ENCODE results near the gene GAA.

Gene GAA

GRCh38 chr17:80101011-80101945 is at the start of gene GAA:
GAA (plus strand) TSS chr17:80101581; CDS start chr17:80104587, 3,006 bp downstream.
- DNase-seq (ENCODE audit: low read depth): peak; percentile 37

- no peak for DNase-seq (ENCODE audit: low read depth)
These were observed 49.7 kb upstream of the GAA start for GRCh38 chr17:80051681-80052080.

- no peak for DNase-seq (ENCODE audit: low read depth)
These were observed 48.3 kb upstream of the GAA start for GRCh38 chr17:80053102-80053501.

- no peak for DNase-seq (ENCODE audit: low read depth)
These were observed 45.8 kb upstream of the GAA start for GRCh38 chr17:80055597-80055996.

- DNase-seq (ENCODE audit: low read depth): no peak
These were observed 42.9 kb upstream of the GAA start for GRCh38 chr17:80058311-80058955.

GRCh38 chr17:80060644-80061043 is 40.7 kb upstream of the GAA start:
- DNase-seq (ENCODE audit: low read depth): no peak

- DNase-seq (ENCODE audit: low read depth): no peak
These were observed 40.0 kb upstream of the GAA start for GRCh38 chr17:80061421-80061820.

- peak; percentile 29 for DNase-seq (ENCODE audit: low read depth)
These were observed 37.4 kb upstream of the GAA start for GRCh38 chr17:80063830-80064585.

- DNase-seq (ENCODE audit: low read depth): no peak
These were observed 36.7 kb upstream of the GAA start for GRCh38 chr17:80064696-80065095.

- no peak for DNase-seq (ENCODE audit: low read depth)
These were observed 35.8 kb upstream of the GAA start for GRCh38 chr17:80065478-80066170.

GRCh38 chr17:80067393-80067986 is 33.9 kb upstream of the GAA start:
- DNase-seq (ENCODE audit: low read depth): no peak

- no peak for DNase-seq (ENCODE audit: low read depth)
These were observed 32.8 kb upstream of the GAA start for GRCh38 chr17:80068301-80069222.

GRCh38 chr17:80070375-80071115 is 30.8 kb upstream of the GAA start:
- DNase-seq (ENCODE audit: low read depth): no peak

- no peak for DNase-seq (ENCODE audit: low read depth)
These were observed 30.1 kb upstream of the GAA start for GRCh38 chr17:80071116-80071841.

GRCh38 chr17:80072410-80072809 is 29.0 kb upstream of the GAA start:
- DNase-seq (ENCODE audit: low read depth): no peak

- DNase-seq (ENCODE audit: low read depth): no peak
These were observed 21.3 kb upstream of the GAA start for GRCh38 chr17:80080081-80080480.

- DNase-seq (ENCODE audit: low read depth): no peak
These were observed 19.8 kb upstream of the GAA start for GRCh38 chr17:80081596-80081995.

GRCh38 chr17:80082403-80083135 is 18.8 kb upstream of the GAA start:
- DNase-seq (ENCODE audit: low read depth): no peak

Data from HS-5 (cell line).